Measurements from ENCODE around the gene CHST11.

The CHST11 gene

GRCh38 chr12:104611671-104612070 is 154.9 kb downstream of the CHST11 start:
- TF ChIP-seq CTCF (IDR thresholded peaks at IDR 0.05) = no peak

- TF ChIP-seq CTCF (IDR thresholded peaks at IDR 0.05) = no peak
Observed at GRCh38 chr12:104615048-104615561, 158.4 kb downstream of the CHST11 start.

GRCh38 chr12:104618691-104619090 is 161.9 kb downstream of the CHST11 start:
- no peak for TF ChIP-seq CTCF (IDR thresholded peaks at IDR 0.05)

- no peak for TF ChIP-seq CTCF (IDR thresholded peaks at IDR 0.05)
Observed at GRCh38 chr12:104619305-104619704, 162.6 kb downstream of the CHST11 start.

- no peak for TF ChIP-seq CTCF (IDR thresholded peaks at IDR 0.05)
Observed at GRCh38 chr12:104620837-104621531, 164.2 kb downstream of the CHST11 start.

- TF ChIP-seq CTCF (IDR thresholded peaks at IDR 0.05) = no peak
Observed at GRCh38 chr12:104622928-104623327, 166.2 kb downstream of the CHST11 start.

GRCh38 chr12:104623883-104624282 is 167.1 kb downstream of the CHST11 start:
- TF ChIP-seq CTCF (IDR thresholded peaks at IDR 0.05) = no peak
